ENCODE results near the gene KIAA2012.

KIAA2012 gene

GRCh38 chr2:202169131-202169530 lies 96.1 kb downstream of the KIAA2012 start:
- no peak for TF ChIP-seq CTCF (IDR thresholded peaks at IDR 0.05; ENCODE audit: low read depth, low read length, missing control alignments)
- H3K4me3 ChIP-seq (replicated peaks; ENCODE audit: low read depth, low read length), result no peak overlapping the region
- no peak for DNase-seq (ENCODE audit: extremely low read depth, low read depth)

GRCh38 chr2:202169832-202170424 lies 96.9 kb downstream of the KIAA2012 start:
- DNase-seq (ENCODE audit: extremely low read depth, low read depth), result no peak
- no peak overlapping the region for H3K4me3 ChIP-seq (replicated peaks; ENCODE audit: low read depth, low read length)
- TF ChIP-seq CTCF (IDR thresholded peaks at IDR 0.05; ENCODE audit: low read depth, low read length, missing control alignments), result no peak

GRCh38 chr2:202171241-202171825 lies 98.3 kb downstream of the KIAA2012 start:
- DNase-seq (ENCODE audit: extremely low read depth, low read depth), result no peak
- H3K4me3 ChIP-seq (replicated peaks; ENCODE audit: low read depth, low read length), result no peak overlapping the region

GRCh38 chr2:202172439-202173211 lies 99.6 kb downstream of the KIAA2012 start:
- no peak overlapping the region for H3K4me3 ChIP-seq (replicated peaks; ENCODE audit: low read depth, low read length)
- no peak for TF ChIP-seq CTCF (IDR thresholded peaks at IDR 0.05; ENCODE audit: low read depth, low read length, missing control alignments)
- no peak for DNase-seq (ENCODE audit: extremely low read depth, low read depth)

More at GRCh38 chr2:202171241-202171825, 98.3 kb downstream of the KIAA2012 start:
- no peak for TF ChIP-seq CTCF (IDR thresholded peaks at IDR 0.05; ENCODE audit: low read depth, low read length, missing control alignments)

GRCh38 chr2:202178346-202178958 lies 105.4 kb downstream of the KIAA2012 start:
- peak; percentile 76 for TF ChIP-seq CTCF (IDR thresholded peaks at IDR 0.05; ENCODE audit: low read depth, low read length, missing control alignments)
- peak; percentile 43 for DNase-seq (ENCODE audit: extremely low read depth, low read depth)
- no peak overlapping the region for H3K4me3 ChIP-seq (replicated peaks; ENCODE audit: low read depth, low read length)

- no peak overlapping the region for H3K4me3 ChIP-seq (replicated peaks; ENCODE audit: low read depth, low read length)
- no peak for TF ChIP-seq CTCF (IDR thresholded peaks at IDR 0.05; ENCODE audit: low read depth, low read length, missing control alignments)
- no peak for DNase-seq (ENCODE audit: extremely low read depth, low read depth)
Measured at GRCh38 chr2:202184557-202184956, 111.5 kb downstream of the KIAA2012 start.

Measured in HFF-Myc (cell line).